MM.1S (cell line): ENCODE measurements around the gene PLD1.

Experiments used
- DNase-seq: peaks from one replicate; pipeline ENCODE4 v3.0.0-alpha.2; 2015
- H2AFZ ChIP-seq: fragments of 300-600 bp; sonication (generic); 2 replicates; pipeline ENCODE4 v1.6.0; 2016; ENCODE audit warnings: antibody characterized with exemption, low read length
- H3F3A ChIP-seq: fragments of 300-600 bp; sonication (generic); 2 replicates; pipeline ENCODE4 v1.6.1; 2016; ENCODE audit warnings: mild to moderate bottlenecking, antibody characterized with exemption, low read length, moderate library complexity, mixed read lengths; ENCODE audit not compliant: insufficient read depth
- H3K27ac ChIP-seq: fragments of 300-600 bp; sonication (generic); 2 replicates; pipeline ENCODE4 v1.5.1; 2016; ENCODE audit warnings: mild to moderate bottlenecking, low read length
- H3K27me3 ChIP-seq: fragments of 300-600 bp; sonication (generic); replicated peaks from 2 replicates; pipeline ENCODE4 v1.6.0; 2016; ENCODE audit warnings: low read length; ENCODE audit not compliant: insufficient read depth
- H3K36me3 ChIP-seq: fragments of 300-600 bp; sonication (generic); replicated peaks from 2 replicates; pipeline ENCODE4 v1.6.1; 2016; ENCODE audit warnings: mild to moderate bottlenecking, low read length, mixed read lengths; ENCODE audit not compliant: insufficient read depth
- H3K4me1 ChIP-seq: fragments of 300-600 bp; sonication (generic); 2 replicates; pipeline ENCODE4 v1.6.1; 2016; ENCODE audit warnings: low read length, mixed read lengths
- H3K4me2 ChIP-seq: fragments of 300-600 bp; sonication (generic); 2 replicates; pipeline ENCODE4 v1.6.0; 2016; ENCODE audit warnings: low read depth, low read length
- H3K4me3 ChIP-seq: fragments of 300-600 bp; sonication (generic); 2 replicates; pipeline ENCODE4 v1.5.1; 2016; ENCODE audit warnings: low read length, mixed read lengths
- H3K79me2 ChIP-seq: fragments of 300-600 bp; sonication (generic); 2 replicates; pipeline ENCODE4 v1.6.1; 2016; ENCODE audit warnings: mixed run types, low read length, mixed read lengths
- H3K9ac ChIP-seq: fragments of 300-600 bp; sonication (generic); 2 replicates; pipeline ENCODE4 v1.6.1; 2016; ENCODE audit warnings: low read length, mixed read lengths
- H3K9me2 ChIP-seq: fragments of 300-600 bp; sonication (generic); replicated peaks from 2 replicates; pipeline ENCODE4 v1.6.1; 2016; ENCODE audit warnings: mild to moderate bottlenecking, low read length, mixed read lengths; ENCODE audit not compliant: insufficient read depth
- H3K9me3 ChIP-seq: fragments of 300-600 bp; sonication (generic); replicated peaks from 2 replicates; pipeline ENCODE4 v1.6.1; 2016; ENCODE audit warnings: mild to moderate bottlenecking, low read length, mixed read lengths; ENCODE audit not compliant: insufficient read depth
- H4K20me1 ChIP-seq: fragments of 300-600 bp; sonication (generic); 2 replicates; pipeline ENCODE4 v1.6.1; 2016; ENCODE audit warnings: mild to moderate bottlenecking, low read length, moderate library complexity, mixed read lengths; ENCODE audit not compliant: insufficient read depth
- EZH2 ChIP-seq: fragments of 300-600 bp; sonication (generic); optimal IDR thresholded peaks from 2 replicates; pipeline ENCODE3; 2017; ENCODE audit warnings: low read depth, mild to moderate bottlenecking, antibody characterized with exemption, low read length, mixed read lengths
- EZH2phosphoT487 ChIP-seq: fragments of 300-600 bp; sonication (generic); IDR thresholded peaks from 2 replicates; pipeline ENCODE4 v1.6.1; 2018; ENCODE audit warnings: antibody characterized with exemption, low read length
- TF ChIP-seq, protein P1 (sequence below): fragments of 300-600 bp; sonication (generic); IDR thresholded peaks from 2 replicates; pipeline ENCODE4 v1.5.1; 2016; ENCODE audit warnings: antibody characterized with exemption, low read length, mixed read lengths

The PLD1 gene

DNA sequence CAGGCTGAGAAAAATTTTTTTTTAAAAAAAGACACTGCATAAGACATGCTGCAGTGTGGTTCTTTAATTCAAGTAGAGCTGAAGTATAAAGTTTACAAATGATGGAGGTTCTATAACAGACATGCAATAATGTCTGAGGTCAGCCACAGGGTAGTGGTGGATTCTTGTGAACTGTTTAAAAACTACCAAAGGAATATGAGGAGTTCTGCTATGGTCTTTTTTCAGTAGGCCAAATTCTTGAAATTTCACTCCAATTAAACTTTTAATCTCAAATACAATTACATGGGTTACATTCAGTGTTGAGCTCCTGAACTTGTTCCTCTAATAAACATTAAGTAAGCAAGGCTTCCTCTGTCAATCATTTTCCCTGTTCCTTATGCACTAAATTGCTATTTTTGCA is 122.7 kb downstream of the PLD1 start:
- TF ChIP-seq EZH2phosphoT487 = no peak
- TF ChIP-seq EZH2 = no peak
- TF ChIP-seq, protein P1, sequence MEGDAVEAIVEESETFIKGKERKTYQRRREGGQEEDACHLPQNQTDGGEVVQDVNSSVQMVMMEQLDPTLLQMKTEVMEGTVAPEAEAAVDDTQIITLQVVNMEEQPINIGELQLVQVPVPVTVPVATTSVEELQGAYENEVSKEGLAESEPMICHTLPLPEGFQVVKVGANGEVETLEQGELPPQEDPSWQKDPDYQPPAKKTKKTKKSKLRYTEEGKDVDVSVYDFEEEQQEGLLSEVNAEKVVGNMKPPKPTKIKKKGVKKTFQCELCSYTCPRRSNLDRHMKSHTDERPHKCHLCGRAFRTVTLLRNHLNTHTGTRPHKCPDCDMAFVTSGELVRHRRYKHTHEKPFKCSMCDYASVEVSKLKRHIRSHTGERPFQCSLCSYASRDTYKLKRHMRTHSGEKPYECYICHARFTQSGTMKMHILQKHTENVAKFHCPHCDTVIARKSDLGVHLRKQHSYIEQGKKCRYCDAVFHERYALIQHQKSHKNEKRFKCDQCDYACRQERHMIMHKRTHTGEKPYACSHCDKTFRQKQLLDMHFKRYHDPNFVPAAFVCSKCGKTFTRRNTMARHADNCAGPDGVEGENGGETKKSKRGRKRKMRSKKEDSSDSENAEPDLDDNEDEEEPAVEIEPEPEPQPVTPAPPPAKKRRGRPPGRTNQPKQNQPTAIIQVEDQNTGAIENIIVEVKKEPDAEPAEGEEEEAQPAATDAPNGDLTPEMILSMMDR = no peak
- Histone ChIP-seq H3K4me3 (no peak overlapping the region), H3K27ac (no peak overlapping the region), H3K27me3 (no peaks in the 10 kb centered on the region), H3K9me2 (no peaks in the 10 kb centered on the region), H3K4me2 (no peak overlapping the region), H3K36me3 (no peaks in the 10 kb centered on the region), H3K4me1 (peaks cover 11% of the 10 kb centered on the region), H3K9ac (no peak overlapping the region), H2AFZ (no peak overlapping the region), H3K79me2 (no peaks in the 10 kb centered on the region), H4K20me1 (no peaks in the 10 kb centered on the region), H3K9me3 (no peaks in the 10 kb centered on the region), H3F3A (no peaks in the 10 kb centered on the region)
- no peak for DNase-seq

- no peak overlapping the region for H2AFZ ChIP-seq
- DNase-seq = no peak
- no peaks in the 10 kb centered on the region for H3F3A ChIP-seq
- no peak overlapping the region for H3K27ac ChIP-seq
- TF ChIP-seq EZH2phosphoT487 (no peak), EZH2 (no peak)
- TF ChIP-seq, protein P1 = no peak
- H3K9me2 ChIP-seq = no peaks in the 10 kb centered on the region
- H3K4me2 ChIP-seq = no peak overlapping the region
- no peaks in the 10 kb centered on the region for H3K9me3 ChIP-seq
- no peaks in the 10 kb centered on the region for H4K20me1 ChIP-seq
- no peaks in the 10 kb centered on the region for H3K27me3 ChIP-seq
- no peaks in the 10 kb centered on the region for H3K36me3 ChIP-seq
- H3K4me1 ChIP-seq = peaks cover 11% of the 10 kb centered on the region
- H3K4me3 ChIP-seq = no peak overlapping the region
- no peaks in the 10 kb centered on the region for H3K79me2 ChIP-seq
- H3K9ac ChIP-seq = no peak overlapping the region
These were observed 123.2 kb downstream of the PLD1 start for GRCh38 chr3:171687064-171687463.

DNA sequence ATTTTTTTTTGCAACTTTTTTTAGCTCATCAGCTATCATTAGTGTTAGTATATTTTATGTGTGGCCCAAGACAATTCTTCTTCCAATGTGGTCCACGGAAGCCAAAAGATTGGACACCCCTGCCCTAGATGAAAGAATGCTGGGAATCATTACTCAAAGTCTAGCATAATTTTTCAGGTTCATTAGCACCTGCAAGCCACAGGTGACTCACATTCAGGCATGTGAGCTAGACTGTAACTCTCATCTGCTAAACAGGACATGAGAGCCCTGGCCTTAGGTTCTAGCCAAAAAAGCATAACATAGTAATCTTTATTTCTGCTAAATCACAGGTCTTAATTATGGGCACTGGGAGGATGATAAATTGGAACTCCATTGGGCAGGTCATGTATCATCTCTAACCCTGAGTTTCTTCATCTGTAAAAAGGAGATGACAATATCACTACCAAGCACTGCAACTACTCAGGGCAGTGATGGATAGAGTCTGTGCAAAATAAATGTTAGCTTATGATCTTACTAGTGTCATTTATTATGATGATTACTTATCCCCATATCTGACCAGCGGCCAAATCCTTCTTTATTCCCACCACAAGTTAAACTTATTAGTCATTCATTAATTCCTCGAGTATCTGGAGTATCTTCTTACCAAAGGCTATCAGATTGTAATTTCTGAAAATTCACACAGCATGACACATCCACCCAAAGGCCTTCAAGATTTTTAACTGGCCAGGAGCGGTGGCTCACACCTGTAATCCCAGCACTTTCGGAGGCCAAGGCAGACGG is 125.0 kb downstream of the PLD1 start:
- Histone ChIP-seq H3K4me3 (no peak overlapping the region), H3K27ac (no peak overlapping the region), H3K9ac (no peak overlapping the region), H2AFZ (no peak overlapping the region), H3K4me1 (peaks cover 2% of the 10 kb centered on the region; the same call in 1 of the 2 replicates), H3K27me3 (no peaks in the 10 kb centered on the region), H3K9me2 (no peaks in the 10 kb centered on the region), H3K79me2 (no peaks in the 10 kb centered on the region), H3F3A (no peaks in the 10 kb centered on the region), H4K20me1 (no peaks in the 10 kb centered on the region), H3K9me3 (no peaks in the 10 kb centered on the region), H3K4me2 (no peak overlapping the region), H3K36me3 (no peaks in the 10 kb centered on the region)
- DNase-seq = no peak
- TF ChIP-seq EZH2 (no peak), EZH2phosphoT487 (no peak)
- TF ChIP-seq, protein P1 = no peak
